ENCODE results near the gene ATP5PD.

DNA sequence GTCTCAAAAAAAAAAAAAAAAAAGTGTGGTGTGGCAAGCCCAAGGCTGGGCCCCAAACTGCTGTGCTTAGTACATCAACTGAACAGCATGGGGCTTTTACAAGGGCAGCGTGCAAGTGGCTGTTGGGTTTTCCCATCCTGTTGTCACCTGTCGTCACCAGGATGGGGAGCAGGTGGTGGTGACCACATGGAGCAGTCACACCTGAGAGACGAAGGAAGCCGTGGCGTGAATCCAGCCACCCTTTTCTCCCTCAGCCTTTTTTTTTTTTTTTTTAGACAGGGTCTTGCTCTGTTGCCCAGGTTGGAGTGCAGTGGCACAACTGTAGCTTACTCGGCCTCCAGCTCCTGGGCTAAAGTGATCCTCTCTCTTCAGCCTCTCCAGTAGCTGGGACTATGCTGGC, 38.4 kb downstream of the ATP5PD start:
- TF ChIP-seq POLR2A (IDR thresholded peaks at IDR 0.05; ENCODE audit: low read depth, low read length): no peak
- no peak for TF ChIP-seq POLR2AphosphoS5 (IDR thresholded peaks at IDR 0.05; ENCODE audit: low read depth, low read length)

Measured in GM12892 (cell line).